NCI-H2107 treated with DMSO at 0.1 percent for 48 hours (cell line): ENCODE results near the gene MEF2A.
"Not testable (repeated sequence)": the region's sequence is repeated elsewhere in the genome, so short reads cannot be mapped to it uniquely, and the experiment has no call there.

Experiments used
- DNase-seq: peaks from one replicate; lab custom pipeline; 2025; ENCODE audit not compliant: unreplicated experiment; lab: John Stamatoyannopoulos, UW

MEF2A gene

DNA sequence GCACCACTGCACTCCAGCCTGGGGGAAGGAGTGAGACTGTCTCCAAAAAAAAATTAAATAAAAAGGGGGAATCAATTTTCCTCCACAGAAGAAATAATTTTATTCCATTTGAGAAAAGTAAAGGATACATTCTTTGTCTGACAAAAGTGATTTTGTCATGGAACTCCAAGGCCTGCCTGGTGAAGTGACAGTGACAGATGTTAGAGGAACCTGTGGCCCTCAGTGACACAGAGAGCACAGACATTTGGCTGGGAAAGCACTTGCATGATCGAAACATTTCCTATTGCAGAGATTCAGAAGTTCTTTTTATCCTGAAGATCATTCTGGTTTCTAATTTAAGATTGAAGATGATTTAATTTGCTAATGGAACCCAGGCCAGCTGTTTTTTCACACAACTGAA, 161.5 kb downstream of the MEF2A start:
- DNase-seq: no peak

DNA sequence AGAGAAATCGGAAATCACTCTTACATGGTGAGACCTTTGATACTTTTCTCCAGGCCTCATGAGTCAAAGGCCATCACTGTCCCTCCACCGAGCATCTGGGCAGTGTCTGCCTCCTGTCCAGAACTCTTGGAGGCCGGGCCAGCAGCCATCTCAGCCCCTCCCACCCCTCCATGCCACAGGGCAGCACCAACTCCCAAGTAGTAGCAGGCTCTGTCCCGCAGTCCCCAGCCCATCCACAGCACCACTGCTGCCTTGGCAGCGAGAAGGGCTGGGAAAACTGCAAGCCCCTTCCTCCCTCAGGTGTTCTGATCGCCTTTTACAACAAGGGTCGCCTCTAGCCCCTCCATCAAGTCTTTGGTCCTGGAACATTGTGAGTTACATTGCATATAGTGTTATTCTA, 161.9 kb downstream of the MEF2A start:
- DNase-seq: no peak

DNA sequence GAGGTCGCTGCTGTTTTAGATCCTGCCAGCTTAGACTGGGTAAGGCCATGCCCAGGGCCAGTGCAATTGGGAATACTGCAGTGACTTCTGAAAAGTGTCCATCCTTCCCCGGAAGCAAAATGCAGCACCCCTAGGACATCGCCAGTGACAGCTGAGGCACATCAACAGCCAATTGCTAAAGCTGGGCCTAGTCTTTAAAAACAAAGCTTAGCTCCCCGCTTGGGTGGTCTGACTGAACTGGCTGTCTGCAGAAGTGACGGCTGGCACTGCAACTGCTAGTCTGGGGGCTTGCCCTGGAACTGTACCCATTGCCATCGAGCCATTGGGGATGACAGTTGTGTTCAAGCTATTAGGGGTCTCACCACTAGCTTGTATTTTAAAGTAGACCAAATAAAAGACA, 163.1 kb downstream of the MEF2A start:
- DNase-seq: no peak

DNA sequence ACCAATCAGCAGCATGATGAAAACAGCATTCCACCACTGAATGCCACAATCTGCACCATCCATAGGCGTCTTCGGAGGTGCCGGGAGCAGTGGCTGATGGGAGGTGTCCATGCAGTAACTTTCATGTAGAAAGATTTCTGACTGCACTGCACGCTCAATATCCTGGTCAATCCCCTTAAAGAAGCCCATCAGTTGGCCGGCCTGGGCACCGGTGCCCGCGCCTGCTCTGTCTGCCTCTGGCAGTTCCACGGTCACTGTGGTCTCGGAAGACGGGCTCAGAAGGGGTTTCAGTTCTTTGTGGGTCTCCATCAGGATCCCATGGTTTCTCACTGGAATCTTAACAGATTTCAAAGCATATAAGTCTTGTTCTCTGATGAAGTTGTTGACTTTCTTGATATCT, 163.5 kb downstream of the MEF2A start:
- no peak for DNase-seq

DNA sequence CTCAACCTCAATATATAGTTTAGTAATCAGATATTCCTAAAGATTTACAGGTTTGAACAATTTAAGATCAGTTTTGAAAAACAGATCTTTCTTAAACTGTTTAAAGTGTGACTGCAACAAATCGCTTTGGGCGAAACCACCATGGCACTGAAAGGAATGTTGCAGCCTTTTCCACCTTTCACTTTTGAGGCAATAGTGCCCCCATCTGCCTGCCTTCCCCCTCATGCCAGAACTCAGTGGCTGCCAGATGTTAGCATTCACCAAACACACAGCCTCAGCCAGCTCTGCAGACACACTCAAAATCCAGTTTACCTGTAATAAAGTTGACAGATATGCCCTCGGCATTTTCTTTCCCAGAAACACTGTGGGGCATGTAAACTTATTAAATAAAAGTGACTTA, 164.1 kb downstream of the MEF2A start:
- DNase-seq: no peak

DNA sequence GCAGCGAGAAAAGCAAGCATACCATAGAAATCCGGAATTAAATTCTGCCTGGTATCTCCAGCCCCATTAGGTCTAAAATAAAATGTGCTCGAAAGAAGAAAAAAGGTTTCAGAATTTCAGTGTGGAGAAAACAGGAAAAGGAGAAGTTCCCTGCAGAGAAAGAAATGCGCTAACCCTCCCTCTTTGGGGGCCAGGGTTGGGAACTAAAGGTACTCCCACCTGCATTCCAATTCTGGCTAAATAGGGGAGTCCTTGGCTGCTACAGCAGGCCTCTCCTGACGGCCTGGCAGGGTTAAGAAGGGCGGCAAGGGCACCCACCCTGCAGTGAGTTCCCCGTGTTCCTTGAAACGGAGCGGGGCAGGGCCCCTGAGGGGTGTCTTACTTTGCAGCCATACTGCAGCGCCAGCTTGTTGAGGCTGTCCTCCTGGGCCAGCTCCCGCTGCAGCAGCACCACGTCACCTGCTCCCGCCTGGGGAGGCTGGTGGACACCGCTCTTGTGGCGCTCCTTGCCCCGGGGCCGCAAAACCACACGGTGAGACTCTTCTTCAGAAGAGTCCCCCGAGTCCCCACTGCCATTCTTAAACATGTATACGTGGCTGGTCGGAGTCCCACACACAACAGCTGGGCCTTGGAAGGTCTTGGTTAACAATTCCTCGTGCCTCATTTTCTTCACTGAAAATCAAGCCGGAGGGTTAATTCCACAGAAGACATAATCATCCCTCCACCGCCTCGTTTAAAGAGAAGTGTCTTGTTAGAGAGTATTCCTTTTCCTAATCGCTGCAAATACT, 165.7 kb downstream of the MEF2A start:
- DNase-seq: no peak

DNA sequence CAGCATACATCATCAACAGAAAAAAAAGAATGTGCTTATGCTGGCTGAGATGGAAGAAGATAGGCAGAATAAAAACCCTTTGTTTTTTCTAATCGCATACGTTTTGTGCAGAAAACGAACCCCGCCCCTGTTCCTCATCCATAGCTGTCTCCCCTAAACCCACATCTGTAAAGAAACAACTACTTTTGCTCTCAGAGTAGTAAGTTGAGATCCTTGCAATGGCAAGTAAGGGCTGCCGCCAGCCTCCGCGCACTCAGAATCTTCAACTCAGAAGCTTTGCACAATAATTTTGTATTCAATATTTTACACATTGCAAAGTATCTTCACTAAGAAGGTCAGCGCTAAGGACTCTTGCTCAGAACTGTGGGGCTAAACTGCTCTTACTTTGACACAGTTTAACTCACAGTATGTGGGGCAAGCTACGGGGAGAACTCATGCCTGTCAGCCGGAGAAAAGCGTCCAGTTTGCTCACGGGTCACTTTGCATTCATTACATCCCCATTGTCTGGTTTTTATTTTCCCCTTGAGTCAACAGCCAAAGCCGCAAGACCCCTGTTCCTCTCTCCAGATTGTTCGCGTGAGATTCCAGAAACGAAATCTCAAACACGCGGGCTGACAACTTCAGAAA, 166.5 kb downstream of the MEF2A start:
- DNase-seq: no peak

DNA sequence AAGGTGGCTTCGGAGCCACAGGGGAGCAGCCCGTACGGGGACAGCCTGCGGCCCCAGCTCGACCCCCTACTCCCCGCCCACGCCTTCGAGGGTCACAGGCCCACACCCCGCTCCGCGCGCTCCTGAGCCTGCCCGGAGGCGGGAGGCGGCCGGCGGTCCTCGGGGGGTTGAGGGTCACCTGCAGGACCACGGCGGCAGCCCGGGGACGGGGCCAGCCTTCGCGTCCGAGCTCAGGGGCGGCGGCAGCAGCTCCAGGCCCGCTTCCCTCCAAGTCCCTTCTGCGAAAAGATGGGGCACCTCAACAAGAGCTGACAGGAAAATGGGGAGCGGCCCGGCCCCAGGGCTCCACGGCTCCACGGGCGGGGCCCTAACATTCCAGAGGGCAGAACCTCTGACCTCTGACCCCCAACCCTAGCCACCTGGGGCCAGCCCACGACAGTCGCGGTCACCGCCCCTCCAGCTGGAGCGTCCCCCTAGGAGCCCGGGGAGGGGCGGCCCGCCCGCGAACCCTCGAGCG, 167.0 kb downstream of the MEF2A start:
- DNase-seq: no peak

DNA sequence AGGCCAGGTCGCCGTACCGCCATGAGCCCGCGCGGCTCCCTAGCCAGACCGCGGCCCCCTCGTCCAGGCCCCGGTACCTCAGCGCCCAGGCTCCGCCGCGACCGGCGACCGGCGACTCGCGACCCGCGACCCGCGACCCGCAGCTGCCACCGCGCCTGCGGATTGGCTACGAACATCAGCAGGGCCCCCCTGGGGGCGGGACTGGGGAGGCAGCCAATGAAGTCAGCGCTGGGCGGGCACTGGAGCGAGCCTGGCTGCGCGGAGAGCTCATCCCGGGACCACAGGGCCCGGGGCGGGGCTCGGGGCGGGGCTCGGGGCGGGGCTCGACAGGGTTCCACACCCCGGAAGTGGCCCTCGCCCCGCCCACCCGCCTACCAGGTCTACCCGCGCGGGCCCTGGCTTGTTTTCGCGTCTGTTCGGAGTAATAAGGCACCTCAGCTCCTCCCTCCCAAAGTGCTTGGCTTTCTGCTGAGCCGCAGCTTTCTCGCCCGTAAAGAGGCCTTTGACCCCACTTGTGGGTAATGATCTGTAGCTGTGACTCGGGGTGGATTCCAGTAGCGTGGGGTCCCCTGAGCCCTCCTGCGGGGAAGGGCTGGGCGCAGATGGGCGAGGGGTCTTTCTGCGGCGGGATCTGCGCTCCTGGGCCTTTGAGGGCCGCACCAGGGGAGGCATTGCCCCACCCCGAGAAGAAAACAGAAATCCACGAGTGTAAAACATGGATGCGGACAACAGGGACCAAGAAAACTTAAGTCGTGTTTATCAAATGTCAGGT, 167.7 kb downstream of the MEF2A start, which contains the start of gene LYSMD4:
Gene LYSMD4, minus strand, starts transcription at position 170 of the 772 bp plus-strand sequence. CDS start 1,438 bp downstream, outside the sequence.
- peak; percentile 62 for DNase-seq

DNA sequence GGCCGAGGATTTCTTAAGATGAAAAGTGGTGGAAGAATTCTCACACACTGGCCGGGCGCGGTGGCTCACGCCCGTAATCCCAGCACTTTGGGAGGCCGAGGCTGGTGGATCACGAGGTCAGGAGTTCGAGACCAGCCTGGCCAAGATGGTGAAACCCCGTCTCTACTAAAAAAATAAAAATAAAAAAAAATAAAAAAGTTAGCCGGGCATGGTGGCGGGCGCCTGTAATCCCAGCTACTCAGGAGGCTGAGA, 168.2 kb downstream of the MEF2A start:
- not testable (repeated sequence) for DNase-seq

DNA sequence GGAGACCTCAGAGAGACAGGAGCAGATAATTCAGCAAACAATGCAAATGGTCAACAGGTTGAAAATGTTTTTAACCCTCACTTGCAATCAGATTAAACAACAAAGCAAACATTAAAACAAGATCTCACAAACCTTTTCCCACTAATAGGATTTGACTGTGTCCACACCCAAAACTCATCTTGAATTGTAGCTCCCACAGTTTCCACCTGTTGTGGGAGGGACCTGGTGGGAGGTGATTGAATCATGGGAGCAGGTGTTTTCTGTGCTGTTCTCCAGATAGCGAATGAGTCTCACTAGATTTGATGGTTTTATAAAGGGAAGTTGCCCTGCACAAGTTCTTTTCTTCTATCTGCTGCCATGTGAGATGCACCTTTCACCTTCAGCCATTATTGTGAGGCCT, 168.8 kb downstream of the MEF2A start:
- peak; percentile 4 for DNase-seq

DNA sequence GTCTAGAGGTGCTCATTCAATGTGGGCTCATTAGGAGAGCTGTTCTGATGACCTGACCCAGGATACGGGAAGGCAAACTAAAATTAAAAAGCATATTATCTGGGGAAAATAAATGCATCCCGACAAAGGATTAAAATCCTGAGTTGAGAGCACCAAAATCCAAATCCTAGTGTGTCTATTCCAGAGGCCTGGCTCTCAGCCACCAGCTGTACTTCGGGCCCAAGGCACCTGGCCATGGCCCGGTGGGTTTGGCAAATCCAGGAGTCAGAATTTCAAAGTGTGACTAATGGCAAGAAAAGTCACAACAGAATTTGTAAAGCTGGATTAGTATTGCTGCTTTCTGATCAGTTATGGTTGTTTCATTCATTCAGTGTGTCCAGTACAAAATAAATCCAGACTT, 170.1 kb downstream of the MEF2A start:
- no peak for DNase-seq

DNA sequence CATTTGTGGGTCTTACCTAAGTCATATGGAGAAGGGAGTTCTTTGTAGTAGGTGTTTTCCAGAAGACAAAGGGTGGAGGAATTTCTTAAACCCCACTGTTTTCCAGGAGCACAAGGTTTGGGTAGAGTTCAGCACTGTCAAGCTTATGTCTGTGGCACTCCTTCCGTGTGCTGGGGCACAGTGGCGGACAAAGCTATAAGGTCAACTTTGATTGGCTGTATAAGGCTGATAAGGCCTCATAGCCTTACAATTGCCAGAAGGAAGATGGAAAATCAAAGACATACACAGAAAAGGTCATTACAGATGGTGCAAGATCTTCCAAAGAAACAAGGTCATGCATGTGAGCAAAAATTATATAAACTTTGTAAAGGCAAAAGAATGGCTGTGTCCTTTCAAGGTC, 170.9 kb downstream of the MEF2A start:
- no peak for DNase-seq

DNA sequence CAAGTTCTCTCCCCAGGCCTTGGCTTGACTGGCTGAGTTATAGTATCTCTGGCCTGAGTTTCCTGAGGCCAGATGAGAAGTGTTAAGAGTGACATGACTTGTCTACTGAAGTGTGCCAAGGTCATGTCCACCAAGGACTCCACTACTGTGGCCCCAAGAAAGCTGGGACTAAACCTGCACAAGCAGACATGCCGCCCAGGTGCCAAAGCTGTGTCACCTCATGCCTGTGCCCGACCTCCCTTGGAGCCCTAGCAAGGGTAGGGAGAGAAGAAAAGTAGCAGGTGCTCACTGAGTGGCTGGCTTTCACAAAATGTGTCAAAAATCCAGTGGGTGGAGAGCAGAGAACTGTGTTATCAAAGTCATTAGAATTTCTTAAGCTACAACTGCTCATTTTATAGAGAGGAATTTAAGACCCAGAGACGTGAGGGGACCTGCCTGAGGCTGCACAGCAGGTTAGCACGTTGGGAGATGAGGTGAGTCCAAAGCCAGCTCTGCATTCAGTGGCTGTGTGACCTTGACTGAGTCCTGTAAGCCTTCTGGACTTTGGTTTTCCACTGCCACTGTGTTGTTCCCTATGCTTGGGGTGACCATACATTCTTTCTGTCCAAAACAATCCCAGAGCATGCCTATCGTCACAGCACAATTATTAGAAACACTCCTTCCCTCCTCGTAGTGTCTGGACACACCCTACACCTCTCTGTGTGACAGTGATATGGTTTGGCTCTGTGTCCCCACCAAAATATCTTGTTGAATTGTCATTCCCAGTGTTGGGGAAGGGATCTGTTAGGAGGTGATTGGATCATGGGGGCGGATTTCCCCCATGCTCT, 172.4 kb downstream of the MEF2A start:
- DNase-seq: no peak

DNA sequence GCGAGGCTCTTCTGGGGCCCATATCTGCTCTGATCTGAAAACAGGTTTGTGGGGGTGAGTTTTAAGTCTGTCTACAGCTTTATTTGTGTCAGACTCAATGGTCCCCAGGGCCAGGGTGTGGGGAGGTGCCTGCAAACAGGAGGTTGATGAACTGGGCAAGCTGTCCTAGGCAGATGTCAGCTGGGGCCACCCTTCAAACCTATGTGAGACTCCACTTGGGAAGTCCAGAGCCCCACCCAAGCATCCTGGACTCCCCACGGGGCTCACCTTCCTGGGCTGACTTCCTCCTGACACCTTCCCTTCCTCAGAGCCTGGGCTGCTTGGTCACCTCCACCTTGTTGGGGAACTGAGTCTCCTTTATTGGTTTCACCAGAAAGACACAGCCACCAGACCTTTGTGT, 176.1 kb downstream of the MEF2A start:
- DNase-seq: no peak

DNA sequence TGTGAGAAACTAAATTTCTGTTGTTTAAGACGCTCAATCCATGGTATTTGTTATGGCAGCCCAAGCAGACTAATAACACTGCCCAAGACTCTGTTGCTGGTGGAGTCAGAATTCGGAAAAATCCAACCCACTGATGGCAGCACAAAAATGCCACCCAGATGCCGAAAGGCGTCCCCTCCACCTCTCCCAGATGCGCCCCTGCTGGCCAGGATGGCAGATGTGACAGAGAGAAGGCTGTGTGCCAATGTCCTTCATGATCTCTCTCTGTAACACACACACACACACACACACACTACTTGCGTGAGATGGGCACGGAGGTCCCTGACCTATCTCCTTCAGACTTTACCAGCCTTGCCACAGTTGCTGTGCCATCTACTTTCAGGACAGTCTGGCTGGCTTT, 178.4 kb downstream of the MEF2A start:
- DNase-seq: no peak

DNA sequence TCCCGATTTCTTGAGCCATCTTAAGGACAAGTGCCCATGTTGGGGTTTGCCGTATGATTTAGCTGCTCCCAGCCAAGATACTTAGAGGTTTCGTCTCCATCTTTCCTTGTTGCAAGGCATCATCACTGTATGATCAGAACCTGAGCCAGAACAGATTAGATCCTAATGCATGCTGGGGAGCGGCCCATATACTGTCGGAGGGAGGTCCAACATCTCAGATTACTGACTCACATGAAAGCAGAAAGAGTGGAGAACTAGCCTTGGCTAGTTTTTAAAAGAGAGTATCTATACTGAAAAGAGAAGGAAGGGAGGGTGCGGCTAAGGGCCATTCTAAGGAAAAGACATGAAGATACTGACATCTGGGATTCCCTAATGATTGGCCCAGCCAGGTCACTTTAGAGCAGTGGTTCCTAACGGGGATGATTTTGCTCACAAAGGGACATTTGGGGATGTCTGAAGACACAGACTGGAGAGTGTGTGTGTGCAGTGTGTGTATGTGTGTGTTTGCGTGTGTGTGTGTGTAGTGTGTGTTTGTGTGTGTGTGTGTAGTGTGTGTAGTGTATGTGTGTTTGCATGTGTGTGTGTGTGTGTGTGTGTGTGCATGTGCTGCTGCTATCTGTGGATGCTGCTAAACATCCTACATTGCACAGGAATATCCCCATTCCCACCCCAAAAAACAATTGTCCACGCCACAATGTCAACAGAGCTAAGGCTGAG, 179.7 kb downstream of the MEF2A start:
- DNase-seq: no peak

DNA sequence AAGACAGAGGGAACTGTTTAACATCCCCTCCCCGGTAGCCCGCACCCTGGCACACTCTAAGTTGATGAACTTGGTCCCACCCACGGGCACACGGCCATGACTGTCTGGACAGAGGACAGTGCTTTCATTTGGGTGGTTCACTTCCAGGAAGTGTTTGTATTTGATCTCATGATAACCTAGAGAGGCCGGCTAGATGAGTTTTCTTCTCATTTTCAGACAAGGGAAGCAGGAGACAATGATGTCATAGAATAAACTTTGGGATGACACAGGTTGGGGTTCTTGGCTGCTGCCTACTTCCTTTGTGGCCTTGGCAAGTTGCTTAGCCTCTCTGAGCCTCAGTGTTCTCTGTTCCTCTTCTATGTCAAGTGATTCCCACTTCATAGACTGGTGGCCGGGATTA, 183.6 kb downstream of the MEF2A start:
- DNase-seq: no peak

DNA sequence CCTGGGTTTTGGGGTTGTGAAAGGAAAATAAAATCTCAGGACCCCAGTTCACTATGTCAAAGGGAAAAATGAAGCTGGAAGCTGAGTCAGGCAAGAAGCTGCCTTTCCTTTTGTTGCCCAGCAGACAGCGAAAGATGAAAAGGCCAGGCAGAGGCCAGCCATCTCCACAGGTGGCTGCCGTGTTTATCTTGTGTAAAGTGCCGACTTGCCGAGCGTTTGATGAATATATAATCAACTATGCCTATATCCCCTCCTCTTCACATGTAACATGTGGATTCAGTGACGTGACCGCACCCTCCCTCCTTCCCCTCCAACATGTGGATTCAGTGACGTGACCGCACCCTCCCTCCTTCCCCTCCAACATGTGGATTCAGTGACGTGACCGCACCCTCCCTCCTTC, 184.5 kb downstream of the MEF2A start:
- not testable (repeated sequence) for DNase-seq

DNA sequence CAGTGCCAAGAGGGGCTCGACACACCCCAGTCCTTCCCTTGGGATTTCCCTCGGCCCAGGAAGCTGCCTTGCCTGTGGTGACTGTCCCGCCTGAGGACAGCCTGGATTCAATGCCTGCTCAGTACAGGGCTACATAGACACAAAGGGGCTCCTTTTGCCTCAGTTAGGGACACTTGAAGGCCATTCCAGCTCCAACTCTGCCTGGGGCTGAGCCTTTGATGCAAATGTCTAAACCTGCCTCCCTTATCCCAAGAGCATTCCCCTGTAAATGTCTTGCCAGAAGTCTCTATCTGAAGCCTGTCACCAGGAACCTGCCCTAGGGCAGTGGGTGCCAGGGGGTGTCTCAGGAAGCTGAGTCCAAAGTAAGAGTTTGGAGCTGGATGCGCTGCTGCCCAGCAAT, 186.8 kb downstream of the MEF2A start:
- no peak for DNase-seq

DNA sequence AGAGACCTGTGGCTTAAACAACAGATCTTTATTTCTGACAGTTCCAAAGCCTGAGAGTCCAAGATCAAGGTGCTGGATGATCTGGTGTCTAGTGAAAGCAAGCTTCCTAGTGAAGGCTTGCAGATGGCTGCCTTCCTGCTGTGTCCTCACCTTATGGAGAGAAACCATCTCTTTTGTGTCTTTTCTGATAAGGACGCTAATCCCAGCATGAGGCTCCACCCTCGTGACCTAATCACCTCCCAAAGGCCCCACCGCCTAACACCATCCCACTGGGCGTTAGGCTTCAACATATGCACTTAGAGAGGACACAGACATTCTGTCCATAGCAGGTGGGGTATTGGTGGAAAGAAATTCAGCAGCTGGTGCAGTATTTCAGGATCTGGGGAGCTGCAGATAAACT, 187.3 kb downstream of the MEF2A start:
- no peak for DNase-seq
